Measurements from ENCODE around the gene FBN1. TPM values are rescaled to one million over a fixed set of nuclear protein-coding genes. Genes with fewer than 3 reads are reported as not detected.

Gene FBN1
- polyA plus RNA-seq, 3 donors: 11.6 to 85.4 (median 55.2) TPM

Other genes starting within 250 kb of the FBN1 start
- gene CEP152, start 165.4 kb upstream of the FBN1 start, polyA plus RNA-seq: 1 to 10 TPM; 1.1 to 2.2 (median 1.1) TPM
- gene EID1, start 232.4 kb upstream of the FBN1 start, polyA plus RNA-seq: 100 to 1,000 TPM in 2 of 3 donors, 10 to 100 TPM in 1; 47.5 to 265 (median 101) TPM

Measured in adipose tissue (tissue), 3 donors.